DMS79 treated with DMSO at 0.1 percent for 48 hours (cell line): Measurements from ENCODE around the gene SLC44A4.
"Not testable (repeated sequence)": the region's sequence is repeated elsewhere in the genome, so short reads cannot be mapped to it uniquely, and the experiment has no call there.

Experiments used
- DNase-seq: peaks from one replicate; lab custom pipeline; 2025; lab: John Stamatoyannopoulos, UW

Gene SLC44A4

DNA sequence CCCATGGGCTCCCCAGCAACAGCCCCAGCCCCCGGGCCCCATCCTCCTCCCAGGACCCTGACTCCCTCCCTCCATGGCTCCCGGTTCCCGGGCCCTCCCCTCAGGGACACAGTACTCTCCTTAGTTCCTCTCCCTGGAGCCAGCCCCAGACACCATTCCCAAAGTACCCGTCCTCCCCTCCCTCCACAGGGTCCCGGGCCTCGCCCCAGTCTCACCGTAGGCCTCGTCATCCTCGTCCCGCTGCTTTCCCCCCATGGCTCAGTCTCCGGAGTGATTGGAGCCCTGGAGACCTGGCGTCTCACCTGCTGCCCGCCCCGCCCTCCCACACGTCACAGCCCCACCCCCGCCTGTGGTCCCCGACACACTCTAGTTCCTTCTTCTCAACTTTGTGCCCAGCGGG is at the start of gene SLC44A4:
Gene SLC44A4, minus strand, starts transcription at position 272 of the 400 bp plus-strand sequence. Its CDS starts 17 bp downstream, at position 255.
- DNase-seq: no peak

DNA sequence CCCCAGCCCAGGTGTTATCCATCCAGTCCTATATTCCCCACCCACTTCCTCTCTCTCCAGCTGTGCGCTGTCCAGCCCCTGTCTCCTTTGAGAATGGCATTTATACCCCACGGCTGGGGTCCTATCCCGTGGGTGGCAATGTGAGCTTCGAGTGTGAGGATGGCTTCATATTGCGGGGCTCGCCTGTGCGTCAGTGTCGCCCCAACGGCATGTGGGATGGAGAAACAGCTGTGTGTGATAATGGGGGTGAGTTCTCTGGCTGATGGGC is 49.8 kb upstream of the SLC44A4 start:
- no peak for DNase-seq

DNA sequence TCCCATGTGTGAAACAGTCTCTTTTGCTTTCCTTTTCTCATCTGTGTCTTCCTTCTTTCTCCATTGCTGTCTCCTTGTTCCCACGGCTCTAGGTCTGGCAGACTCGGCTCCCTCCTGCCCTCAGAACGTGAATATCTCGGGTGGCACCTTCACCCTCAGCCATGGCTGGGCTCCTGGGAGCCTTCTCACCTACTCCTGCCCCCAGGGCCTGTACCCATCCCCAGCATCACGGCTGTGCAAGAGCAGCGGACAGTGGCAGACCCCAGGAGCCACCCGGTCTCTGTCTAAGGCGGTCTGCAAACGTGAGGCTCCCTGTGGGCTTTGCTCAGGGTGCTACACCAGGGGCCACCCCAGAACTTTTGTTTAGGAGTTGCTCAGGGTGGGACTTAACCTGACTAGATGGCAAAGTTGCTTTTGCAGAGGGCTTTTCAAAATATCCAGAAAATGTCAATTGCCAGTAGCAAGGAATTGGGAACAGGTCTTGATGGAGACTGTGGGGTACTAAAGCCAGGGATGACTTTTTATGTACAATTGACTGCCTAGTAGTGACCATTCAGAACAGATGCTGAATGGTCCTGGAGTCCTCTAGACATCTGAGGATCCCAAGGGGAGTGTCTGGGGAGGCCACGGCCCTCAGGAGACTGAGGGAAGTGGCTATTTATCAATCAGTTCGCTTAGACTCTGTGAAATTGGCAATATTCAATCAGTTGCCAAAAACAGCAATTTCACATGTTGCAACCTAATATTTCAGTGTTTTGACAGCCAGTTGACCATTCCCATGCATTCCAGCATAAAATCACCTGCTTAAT is 49.3 kb upstream of the SLC44A4 start:
- DNase-seq: no peak

DNA sequence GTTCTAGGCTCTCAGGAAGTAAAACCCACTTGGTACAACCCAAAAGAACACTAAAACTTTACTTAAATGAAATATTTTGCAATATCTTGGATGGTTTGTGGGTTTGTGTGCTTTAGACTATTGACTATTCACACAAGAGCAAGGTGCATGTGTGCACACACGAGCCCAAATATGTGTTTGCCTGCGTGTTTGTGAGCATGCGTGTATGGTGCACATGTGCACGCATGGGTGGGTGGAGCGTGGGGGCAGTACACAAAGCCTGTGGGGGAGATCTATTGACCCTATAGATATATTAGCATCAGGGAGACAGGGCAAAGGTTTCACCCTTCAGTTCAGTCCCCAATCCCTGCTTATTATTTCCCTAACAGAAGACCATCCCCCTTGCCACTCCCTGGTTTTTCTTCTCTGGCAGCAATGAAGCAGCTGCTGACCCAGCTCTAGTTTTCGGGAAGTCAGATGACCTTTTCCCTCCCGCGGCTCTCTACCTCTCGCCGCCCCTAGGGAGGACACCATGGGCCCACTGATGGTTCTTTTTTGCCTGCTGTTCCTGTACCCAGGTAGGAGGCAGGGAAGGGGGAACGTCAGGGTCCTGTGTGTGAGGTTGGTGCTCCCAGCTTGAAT is 48.6 kb upstream of the SLC44A4 start, which contains the start of gene C2:
Gene C2, plus strand, starts transcription at position 476 of the 621 bp plus-strand sequence. Its CDS starts 36 bp downstream, at position 512.
- no peak for DNase-seq

DNA sequence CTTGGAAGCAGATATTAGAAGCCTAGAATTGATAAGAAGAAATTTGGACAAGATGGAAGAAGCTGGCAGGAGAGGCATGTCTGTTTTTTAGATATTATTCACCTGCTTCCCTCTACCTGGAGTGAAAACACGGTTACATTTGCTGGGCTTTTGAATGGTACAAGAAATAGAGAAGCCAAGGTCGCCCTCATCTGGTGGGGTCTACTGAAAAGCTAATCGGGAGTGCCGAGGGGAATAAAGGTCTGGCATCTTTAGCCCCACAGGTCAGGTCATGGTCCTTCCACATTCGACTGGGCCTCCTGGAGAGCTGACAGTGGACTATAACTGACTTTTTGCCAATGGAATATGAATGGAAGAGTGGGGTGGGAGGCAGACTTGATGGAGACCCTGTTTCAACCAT is 44.1 kb upstream of the SLC44A4 start:
- DNase-seq: no peak

DNA sequence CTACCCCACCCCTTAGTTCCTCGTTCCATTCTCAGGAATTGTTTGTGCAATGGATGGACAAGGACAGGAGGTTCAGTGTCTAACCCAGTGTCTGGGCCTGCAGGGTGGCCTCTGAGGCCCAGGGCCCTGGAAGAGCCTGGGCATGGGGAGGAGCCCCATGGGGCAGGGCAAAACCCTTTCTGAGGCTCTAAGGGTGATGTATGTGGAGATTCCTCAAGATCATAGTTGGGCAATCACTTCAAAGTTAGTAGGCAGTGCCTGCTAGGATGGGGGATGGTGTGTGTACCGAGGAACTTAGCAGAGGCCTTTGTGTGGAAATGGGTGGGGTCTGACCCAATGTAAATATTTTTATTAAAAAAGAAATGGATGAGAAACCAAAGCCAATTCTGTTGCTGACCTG is 42.0 kb upstream of the SLC44A4 start:
- no peak for DNase-seq

DNA sequence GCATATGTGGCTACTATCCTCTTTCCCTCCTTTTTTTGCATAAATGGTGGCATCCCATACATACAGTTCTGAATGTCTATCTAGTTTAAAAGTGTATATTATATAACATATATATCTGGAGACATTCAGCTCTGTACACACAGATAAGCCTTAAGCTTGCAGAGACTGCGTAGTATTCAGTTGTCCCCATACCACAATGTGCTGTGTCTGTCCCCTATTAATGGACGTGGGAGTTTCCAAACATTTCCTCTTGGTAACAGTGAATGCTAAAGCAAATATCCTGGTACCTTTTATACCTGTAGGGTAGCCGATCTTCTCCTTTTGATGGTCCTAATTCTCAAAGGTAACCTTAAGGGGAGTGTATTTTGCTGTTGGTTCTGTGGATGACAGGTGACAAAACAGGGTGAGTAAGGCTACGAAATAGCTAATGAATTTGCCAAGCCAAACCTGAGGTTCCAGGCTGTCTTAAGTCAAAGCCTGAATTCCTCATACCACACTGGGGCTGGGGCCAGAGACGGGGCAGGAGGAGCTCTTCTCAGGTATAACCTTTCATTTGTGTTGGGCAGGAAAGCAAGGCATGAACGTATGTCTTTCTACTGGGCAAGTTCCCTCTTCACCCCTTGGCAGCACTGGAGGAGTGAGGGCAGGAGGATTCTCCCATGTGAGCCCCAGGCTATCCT is 41.0 kb upstream of the SLC44A4 start:
- DNase-seq: no peak

DNA sequence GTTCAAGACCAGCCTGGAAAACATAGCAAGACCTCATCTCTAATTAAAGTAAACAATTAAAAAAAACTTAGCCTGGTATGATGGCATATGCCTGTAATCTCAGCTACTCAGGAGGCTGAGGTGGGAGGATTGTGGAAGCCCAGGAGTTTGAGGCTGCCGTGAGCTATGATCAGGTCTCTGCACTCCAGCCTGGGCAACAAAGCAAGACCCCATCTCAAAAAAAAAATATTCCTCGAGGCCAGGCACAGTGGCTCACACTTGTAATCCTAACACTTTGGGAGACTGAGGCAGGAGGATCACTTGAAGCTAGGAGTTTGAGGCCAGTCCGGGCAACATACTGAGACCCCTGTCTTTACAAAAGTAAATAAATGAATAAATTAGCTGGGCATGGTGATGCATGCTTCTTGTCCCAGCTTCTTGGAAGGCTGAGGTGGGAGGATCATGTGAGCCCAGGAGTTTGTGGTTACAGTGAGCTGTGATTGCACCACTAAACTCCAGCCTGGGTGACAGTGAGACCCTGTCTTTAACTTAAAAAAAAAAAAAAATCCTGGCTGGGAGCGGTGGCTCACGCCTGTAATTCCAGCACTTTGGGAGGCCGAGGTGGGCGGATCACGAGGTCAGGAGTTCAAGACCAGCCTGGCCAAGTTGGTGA is 39.4 kb upstream of the SLC44A4 start:
- DNase-seq: no peak

DNA sequence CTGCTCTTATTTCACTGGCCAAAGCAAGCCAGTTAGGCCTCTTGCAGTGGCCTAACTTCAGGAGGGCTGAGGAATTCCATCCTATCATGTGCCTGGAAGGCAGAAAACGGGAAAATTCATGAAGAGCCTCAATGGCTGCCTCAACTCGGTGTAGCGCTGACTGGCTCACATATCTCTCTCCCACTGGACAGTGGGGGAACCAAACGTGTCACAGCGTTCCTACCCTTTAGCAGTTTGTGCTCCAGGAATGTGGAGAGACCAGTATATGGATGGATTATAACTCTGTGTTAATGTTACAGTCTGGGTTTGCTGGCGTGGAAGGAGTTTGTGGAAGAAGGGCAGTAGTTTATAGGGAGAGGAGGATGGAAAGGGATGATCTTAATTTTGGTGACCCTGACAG is 37.0 kb upstream of the SLC44A4 start:
- DNase-seq: no peak

DNA sequence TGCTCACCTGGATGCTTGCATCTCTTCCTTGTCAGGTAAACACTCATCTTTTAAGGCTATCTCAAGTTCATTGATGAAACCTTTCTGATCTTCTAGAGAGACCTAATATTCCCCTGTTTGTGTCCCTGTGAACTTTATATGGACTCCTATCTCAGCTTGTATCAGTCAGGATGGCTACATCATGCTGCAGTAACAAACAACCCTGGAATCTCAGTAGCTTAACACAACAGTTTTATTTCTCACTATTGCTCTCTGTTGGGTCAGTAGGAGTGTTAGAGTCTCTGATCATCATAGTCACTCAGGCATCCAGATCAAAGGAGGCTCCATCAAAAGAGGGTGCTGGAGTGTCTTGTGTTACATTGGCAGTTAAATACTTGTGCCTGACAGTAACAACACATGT is 36.6 kb upstream of the SLC44A4 start:
- DNase-seq: no peak

DNA sequence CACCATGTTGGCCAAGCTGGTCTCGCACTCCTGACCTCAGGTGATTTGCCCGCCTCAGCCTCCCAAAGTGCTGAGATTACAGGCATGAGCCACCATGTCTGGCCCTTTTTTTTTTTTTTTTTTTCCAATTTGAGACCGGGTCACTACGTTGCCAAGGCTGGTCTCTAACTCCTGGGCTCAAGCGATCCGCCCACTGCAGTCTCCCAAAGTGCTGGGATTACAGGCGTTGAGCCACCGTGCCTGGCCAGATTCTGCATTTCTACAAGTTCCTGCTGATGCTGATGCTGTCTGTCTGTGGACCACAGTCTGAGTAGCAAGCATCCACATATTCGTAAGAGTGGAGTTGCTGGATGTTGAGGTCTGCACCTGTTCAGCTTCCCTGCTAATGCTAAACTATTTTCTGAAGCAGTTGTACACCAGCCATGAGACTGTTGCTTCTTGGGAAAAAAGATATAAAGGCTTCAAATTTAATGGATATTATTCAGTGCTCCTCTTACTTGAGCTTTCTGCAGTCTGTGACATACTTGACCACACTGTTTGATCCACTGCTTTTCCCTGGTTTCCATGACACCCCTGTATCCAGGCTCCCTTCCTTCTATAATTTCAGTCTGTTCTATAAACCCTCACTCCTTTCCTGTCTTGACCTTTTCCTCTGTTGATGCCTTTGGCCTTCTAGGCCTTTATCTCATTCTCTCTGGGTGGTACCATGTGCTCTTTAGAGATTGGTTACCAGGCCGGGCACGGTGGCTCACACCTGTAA is 33.2 kb upstream of the SLC44A4 start:
- DNase-seq: no peak

DNA sequence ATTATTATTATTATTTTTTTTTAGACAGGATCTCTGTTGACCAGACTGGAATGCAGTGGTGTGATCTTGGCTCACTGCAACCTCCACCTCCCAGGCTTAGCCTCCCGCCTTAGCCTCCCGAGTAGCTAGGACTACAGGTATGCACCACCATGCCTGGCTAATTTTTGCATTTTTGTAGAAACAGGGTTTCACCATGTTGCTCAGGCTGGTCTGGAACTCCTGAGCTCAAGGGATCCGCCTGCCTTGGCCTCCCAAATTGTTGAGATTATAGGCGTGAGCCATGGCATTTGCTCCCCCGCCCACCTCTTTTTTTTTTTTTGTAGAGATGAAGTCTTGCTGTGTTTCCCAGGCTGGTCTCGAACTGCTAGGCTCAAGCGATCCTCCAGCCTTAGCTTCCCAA is 30.5 kb upstream of the SLC44A4 start:
- DNase-seq: not testable (repeated sequence)

DNA sequence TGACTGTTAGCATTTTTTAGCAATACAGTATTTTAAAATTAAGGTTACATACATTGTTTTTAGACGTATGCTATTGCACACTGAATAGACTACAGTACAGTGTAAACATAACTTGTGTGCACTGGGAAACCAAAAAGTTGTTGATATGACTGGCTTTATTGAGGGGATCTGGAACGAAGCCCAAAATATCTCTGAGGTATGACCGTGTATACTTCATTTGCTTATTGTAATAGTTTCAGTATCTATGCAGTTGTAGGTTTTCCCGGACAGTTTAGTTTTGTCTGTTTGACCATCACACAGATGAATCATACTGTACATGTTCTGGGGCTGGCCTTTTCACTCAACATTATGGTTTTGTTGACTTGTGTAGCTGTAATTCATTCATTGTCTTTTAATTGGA is 30.0 kb upstream of the SLC44A4 start:
- peak; percentile 23 for DNase-seq

DNA sequence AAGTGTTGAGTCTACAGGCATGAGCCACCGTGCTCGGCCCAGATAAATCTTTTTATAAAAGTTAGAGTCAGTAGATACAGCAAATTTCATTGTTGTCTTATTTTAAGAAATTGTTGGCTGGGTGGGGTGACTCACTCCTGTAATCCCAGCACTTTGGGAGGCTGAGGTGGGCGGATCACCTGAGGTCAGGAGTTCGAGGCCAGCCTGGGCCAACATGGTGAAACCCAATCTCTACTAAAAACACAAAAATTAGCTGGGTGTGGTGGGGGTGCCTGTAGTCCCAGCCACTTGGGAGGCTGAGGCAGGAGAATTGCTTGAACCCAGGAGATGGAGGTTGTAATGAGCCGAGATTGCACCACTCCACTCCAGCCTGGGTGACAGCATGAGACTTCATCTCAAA is 29.5 kb upstream of the SLC44A4 start:
- not testable (repeated sequence) for DNase-seq

DNA sequence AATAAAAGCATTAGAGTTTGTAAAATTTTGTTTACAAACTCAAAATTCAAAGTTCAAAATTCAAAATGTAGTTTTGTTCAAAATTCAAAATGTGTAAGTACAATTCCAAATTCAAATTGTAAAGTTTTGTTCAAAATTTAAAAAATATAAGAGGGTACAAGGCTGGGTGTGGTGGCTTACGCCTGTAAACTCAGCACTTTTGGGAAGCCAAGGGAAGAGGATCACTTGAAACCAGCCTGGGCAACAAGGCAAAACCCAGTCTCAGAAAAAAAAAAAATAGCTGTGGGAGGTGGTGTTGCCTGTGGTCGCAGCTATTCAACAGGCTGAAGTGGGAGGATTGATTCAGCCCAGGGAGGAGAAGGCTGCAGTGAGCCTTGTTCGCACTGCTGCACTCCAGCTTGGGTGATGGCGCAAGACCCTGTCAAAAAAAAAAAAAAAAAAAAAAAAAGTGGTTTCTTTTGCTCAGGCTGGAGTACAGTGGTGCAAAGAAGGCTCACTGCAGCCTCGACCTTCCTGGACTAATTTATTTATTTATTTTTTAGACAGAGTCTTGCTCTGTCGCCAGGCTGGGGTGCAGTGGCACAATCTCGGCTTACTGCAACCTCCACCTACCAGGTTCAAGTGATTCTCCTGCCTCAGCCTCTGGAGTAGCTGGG is 28.5 kb upstream of the SLC44A4 start:
- peak; percentile 30 for DNase-seq

DNA sequence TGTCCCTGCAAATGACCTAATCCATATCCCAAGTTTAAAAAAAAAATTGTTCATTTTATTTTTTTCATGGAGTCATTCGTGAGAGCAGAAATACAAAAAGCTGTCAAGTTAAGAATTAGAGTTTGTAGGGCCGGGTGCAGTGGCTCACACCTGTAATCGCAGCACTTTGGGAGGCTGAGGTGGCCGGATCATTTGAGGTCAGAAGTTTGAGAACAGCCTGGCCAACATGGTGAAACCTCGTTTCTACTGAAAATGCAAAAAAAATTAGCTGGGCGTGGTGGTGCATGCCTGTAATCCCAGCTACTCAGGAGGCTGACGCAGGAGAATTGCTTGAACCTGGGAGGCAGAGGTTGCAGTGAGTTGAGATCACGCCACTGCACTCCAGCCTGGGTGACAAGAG is 27.9 kb upstream of the SLC44A4 start:
- not testable (repeated sequence) for DNase-seq

DNA sequence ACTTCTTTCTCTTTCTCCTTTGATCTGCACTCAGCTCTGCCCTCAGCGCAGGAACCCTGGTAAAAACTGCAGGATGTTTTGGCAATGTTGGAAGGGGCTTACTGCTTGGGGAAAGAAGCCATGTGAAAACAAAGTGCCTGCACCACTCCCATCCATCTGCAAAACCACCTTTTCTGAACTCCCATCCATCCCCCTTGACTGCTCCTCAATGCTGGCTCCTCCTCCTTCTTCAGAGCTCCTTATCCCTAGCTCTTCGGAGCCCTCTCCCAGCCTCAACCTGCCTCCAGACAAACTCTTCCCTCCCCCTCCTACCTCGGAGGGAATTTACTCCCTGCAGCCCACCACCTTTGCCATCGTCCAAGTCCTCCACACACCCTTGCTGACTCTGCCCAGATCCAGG is 27.3 kb upstream of the SLC44A4 start:
- peak; percentile 17 for DNase-seq

DNA sequence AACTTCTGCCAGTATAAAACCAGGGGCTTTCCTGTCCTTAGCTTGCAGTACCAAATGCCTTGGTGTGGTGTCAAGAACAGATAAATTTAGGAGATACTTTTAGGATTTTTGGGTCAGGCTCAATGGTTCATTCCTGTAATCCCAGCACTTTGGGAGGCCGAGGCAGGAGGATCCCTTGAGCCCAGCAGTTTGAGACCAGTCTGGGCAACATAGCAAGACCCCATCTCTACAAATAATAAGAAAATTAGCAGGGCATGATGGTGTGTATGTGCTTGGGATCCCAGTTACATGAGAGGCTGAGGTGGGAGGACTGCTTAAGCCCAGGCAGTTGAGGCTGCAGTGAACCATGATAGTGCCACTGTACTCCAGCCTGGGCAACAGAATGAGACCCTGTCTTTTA is 26.2 kb upstream of the SLC44A4 start:
- DNase-seq: no peak

DNA sequence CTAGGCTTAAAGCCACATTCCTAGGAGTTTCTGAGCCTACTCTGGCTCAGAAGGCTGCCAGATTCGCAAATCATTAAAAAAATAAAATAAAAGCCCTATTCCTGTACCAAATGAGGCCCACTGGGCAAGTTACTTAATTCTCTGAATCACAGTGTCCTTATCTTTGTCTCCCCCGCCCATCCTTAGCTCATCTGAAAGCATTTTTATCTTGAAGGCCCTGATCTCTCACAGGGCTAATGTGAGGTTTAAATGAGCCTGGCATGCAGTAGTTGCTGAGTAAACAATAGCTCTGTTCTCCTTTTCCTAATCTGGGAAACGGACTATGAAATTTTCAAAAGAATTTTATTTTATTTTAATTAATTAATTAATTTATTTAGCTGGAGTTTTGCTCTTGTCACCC is 25.2 kb upstream of the SLC44A4 start:
- no peak for DNase-seq

DNA sequence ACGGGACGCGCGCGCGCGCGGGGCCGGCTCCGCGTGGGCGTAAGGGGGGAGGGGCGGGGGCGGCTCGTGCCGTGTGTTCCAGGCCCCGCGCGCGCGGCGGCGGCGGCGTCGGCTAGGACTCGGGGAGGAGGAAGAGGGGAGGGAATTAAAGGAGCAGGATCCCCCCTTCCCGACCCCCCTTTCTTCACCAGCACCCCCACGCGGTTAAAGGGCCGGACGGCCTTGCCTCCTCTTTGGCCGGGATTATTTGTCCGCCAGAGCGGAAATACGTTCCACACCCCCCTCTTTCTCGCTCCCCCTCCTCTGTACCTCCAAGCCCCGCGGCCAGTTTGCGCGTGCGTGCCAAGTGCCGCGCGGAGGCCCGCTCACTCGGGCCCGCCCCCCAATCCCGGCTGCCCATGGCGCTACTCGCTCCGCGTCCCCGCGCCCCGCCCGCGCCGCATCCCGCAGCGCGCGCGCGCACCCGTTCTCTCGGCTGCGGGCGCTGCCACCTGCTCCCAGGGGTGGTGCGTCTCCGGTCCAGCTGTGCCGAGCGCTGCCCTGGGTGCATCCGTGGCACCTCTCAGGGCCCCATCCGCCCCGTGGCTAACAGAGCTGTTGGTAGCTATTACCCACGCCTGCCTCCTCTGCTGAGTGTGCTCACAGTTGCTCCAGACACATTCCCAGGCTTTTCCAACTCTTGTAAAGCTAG is 23.3 kb upstream of the SLC44A4 start, which contains the start of gene ZBTB12:
Gene ZBTB12, minus strand, starts transcription at position 134 of the 691 bp plus-strand sequence. CDS start 781 bp downstream, outside the sequence.
- peak; percentile 92 for DNase-seq
